Right lobe of liver (tissue), 6 donors: Measurements from ENCODE around the gene SRP14. TPM values are rescaled to one million over a fixed set of nuclear protein-coding genes. Genes with fewer than 3 reads are reported as not detected.

Source experiments
- ATAC-seq, 4 donors: fragments of 200-7000 bp; cut with Tn5 transposase; one replicate each; pipeline ENCODE4 v1.9.1; 2020; ENCODE audit warnings: mild to moderate bottlenecking in 4 of 4, moderate library complexity in 4 of 4
- DNase-seq, 3 donors: peaks; one replicate each; pipeline ENCODE4 v3.0.0-alpha.2; 2020
- H3K27ac ChIP-seq, 3 donors: fragments of 200-600 bp; one replicate each; pipeline ENCODE4 v1.8.0; 2022
- H3K27me3 ChIP-seq, 2 donors: fragments of 200-600 bp; one replicate each; pipeline ENCODE4 v1.8.0; 2022
- H3K36me3 ChIP-seq, 4 donors: fragments of 200-600 bp; sonication (generic) in 1 of 4; one replicate each; pipeline versions ENCODE4 v1.5.1 to v1.8.0; 2017 to 2022; ENCODE audit warnings: control low read depth in 1 of 4
- H3K4me1 ChIP-seq, 4 donors: fragments of 200-600 bp; sonication (generic) in 1 of 4; one replicate each; pipeline versions ENCODE4 v1.5.1 to v1.8.0; 2017 to 2022; ENCODE audit warnings: control low read depth in 1 of 4
- H3K4me3 ChIP-seq, 3 donors: fragments of 200-600 bp; one replicate each; pipeline ENCODE4 v1.8.0; 2022
- H3K9me3 ChIP-seq, 4 donors: fragments of 200-600 bp; sonication (generic) in 1 of 4; one replicate each; pipeline versions ENCODE4 v1.5.1 to v1.8.0; 2017 to 2022; ENCODE audit warnings: control low read depth in 1 of 4
- POLR2A ChIP-seq: fragments of 450-650 bp; IDR thresholded peaks from one replicate; pipeline ENCODE4 v1.6.1; 2017; ENCODE audit warnings: antibody characterized with exemption, mild to moderate bottlenecking
- WGBS: methylation state at CpG from one replicate; pipeline ENCODE4 v1.1.6; 2018; ENCODE audit warnings: low coverage, low lambda C conversion rate; ENCODE audit not compliant: insufficient coverage; ENCODE audit errors: missing lambda C conversion rate; 5-methylcytosine and 5-hydroxymethylcytosine counted together
- intact Hi-C, 2 donors: fragments of 100-400 bp; cut with DNase I; formaldehyde crosslinking; loops; one replicate each; pipeline versions ENCODE4 v1.11.2 to v1.14.1; 2022
- total RNA-seq, 6 experiments: library from RNA; depleted of rRNA in 2 of 6; stranded (reverse); fragments of >200 nt in 2 of 6; fragmentation: NEBNext Ultra II Directional in 3 of 6; extraction: Animal tissue kit (Norgen Biotek cat#: 25700) in 3 of 6; gene quantifications; one replicate each; pipeline versions ENCODE4 v1.1.0 to v1.2.4, GENCODE V29; 2016 to 2023
- TF ChIP-seq, protein P1 (sequence below), 4 donors: fragments of 200-600 bp in 3 of 4; fragments of 450-650 bp in 1 of 4; IDR thresholded peaks; one replicate each; pipeline versions ENCODE4 v1.5.1 to v1.8.0; 2016 to 2022; ENCODE audit warnings: antibody characterized with exemption in 4 of 4, mild to moderate bottlenecking in 2 of 4
- donor health status: DM: no; HTN: yes; CAD: no.
- donor health status: DM: no; HTN: no; CAD: no.
- donor health status: DM: no; HTN: no; CAD: no.
- donor health status: DM: no; HTN: yes; CAD: no.
- donor health status: DM: no; HTN: yes; CAD: no.

SRP14 gene
- total RNA-seq, 6 experiments from 2014 or later: 57.9 to 277 (median 81.0) TPM

DNA sequence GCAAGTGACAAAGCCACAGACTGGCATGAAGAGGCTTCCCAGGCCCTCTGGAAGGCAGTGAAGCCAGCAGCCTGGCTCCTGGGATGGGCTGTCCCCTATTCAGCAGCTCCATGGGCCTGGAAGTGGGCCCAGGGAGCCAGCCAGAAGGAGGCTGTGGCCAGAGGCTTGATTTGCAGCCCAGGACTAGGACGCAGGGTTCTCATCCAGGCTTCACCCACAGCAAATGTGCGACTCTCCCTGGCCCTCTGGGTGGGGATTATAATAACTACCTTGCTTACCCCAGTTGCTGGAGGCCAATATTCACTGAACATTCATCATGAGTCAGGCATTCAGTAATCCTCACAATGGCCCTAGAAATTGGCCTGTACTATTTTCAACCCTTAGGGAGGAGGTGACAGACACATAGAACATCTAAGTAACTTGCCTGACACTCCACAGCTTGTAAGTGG lies 24.6 kb upstream of the SRP14 start:
- Histone ChIP-seq H3K36me3 (no peaks in the 10 kb centered on the region), H3K27ac (no peak overlapping the region), H3K27me3 (no peaks in the 10 kb centered on the region), H3K4me1 (peaks cover 0 to 21% (median 6%) of the 10 kb centered on the region in 4 donors), H3K9me3 (no peaks in the 10 kb centered on the region), H3K4me3 (no peak overlapping the region)
- DNase-seq: no peak
- WGBS: no CpG with 5 or more reads among the region's 2 CpGs
- ATAC-seq: no peak
- intact Hi-C loops: no loop called here
- no peak for TF ChIP-seq POLR2A
- TF ChIP-seq, protein P1, sequence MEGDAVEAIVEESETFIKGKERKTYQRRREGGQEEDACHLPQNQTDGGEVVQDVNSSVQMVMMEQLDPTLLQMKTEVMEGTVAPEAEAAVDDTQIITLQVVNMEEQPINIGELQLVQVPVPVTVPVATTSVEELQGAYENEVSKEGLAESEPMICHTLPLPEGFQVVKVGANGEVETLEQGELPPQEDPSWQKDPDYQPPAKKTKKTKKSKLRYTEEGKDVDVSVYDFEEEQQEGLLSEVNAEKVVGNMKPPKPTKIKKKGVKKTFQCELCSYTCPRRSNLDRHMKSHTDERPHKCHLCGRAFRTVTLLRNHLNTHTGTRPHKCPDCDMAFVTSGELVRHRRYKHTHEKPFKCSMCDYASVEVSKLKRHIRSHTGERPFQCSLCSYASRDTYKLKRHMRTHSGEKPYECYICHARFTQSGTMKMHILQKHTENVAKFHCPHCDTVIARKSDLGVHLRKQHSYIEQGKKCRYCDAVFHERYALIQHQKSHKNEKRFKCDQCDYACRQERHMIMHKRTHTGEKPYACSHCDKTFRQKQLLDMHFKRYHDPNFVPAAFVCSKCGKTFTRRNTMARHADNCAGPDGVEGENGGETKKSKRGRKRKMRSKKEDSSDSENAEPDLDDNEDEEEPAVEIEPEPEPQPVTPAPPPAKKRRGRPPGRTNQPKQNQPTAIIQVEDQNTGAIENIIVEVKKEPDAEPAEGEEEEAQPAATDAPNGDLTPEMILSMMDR (IDR thresholded peaks at IDR 0.05): no peak

DNA sequence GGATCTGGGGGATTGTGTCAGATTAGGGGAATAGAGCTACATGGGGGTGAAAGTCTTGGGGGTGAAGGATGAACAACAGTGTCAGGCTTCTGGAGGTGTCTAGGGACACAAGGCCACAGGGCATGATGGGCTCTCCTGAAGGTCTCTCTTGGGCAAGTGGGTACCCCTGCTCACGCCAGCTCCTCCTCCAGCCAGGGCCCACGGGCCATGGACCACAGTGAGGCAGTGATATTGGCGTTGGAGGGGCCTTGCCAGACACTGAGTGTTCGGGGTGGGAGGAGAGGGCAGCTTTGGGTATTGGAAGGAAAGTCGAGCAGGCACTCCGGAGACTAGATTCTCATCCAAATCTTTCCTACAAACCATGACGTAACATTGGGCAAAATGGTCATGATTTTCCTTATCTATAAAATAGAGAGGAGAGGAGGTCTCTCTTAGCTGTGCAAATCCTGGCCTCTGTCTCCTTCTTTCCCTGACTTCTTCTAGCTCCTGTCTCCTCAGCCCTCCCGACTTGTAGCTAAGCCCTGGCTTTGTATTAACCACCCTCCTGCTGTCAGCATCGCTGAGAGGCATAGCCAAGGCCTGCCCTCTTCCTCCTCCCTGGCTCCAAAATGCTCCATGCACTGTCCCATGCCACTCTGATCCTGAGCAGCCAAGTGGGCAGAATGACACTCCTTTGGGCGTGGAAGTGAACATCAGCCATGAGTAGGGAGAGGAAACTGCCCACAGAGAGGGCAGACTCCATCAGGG lies 24.0 kb upstream of the SRP14 start:
- Histone ChIP-seq H3K4me1 (peaks cover 0 to 17% (median 3%) of the 10 kb centered on the region in 4 donors), H3K4me3 (no peak overlapping the region), H3K36me3 (no peaks in the 10 kb centered on the region), H3K27me3 (no peaks in the 10 kb centered on the region), H3K9me3 (no peaks in the 10 kb centered on the region), H3K27ac (no peak overlapping the region)
- TF ChIP-seq, protein P1 (IDR thresholded peaks at IDR 0.05): no peak
- no peak for TF ChIP-seq POLR2A
- 92% methylated on average over 6 of the region's 10 CpGs for WGBS
- ATAC-seq (no peak), DNase-seq (no peak)
- intact Hi-C loops: no loop called here

GRCh38 chr15:40061212-40061901 lies 22.4 kb upstream of the SRP14 start:
- no peak for TF ChIP-seq POLR2A
- TF ChIP-seq, protein P1 (IDR thresholded peaks at IDR 0.05): no peak
- no peak for ATAC-seq
- 74% methylated on average over 10 of the region's 15 CpGs for WGBS
- peaks cover 0 to 8% (median 2%) of the 10 kb centered on the region in 4 donors for H3K4me1 ChIP-seq
- H3K27ac ChIP-seq: no peak overlapping the region
- no peaks in the 10 kb centered on the region for H3K27me3 ChIP-seq
- no peak overlapping the region for H3K4me3 ChIP-seq
- no peaks in the 10 kb centered on the region for H3K36me3 ChIP-seq
- no peaks in the 10 kb centered on the region for H3K9me3 ChIP-seq
- DNase-seq: no peak
- intact Hi-C loops: no loop called here

DNA sequence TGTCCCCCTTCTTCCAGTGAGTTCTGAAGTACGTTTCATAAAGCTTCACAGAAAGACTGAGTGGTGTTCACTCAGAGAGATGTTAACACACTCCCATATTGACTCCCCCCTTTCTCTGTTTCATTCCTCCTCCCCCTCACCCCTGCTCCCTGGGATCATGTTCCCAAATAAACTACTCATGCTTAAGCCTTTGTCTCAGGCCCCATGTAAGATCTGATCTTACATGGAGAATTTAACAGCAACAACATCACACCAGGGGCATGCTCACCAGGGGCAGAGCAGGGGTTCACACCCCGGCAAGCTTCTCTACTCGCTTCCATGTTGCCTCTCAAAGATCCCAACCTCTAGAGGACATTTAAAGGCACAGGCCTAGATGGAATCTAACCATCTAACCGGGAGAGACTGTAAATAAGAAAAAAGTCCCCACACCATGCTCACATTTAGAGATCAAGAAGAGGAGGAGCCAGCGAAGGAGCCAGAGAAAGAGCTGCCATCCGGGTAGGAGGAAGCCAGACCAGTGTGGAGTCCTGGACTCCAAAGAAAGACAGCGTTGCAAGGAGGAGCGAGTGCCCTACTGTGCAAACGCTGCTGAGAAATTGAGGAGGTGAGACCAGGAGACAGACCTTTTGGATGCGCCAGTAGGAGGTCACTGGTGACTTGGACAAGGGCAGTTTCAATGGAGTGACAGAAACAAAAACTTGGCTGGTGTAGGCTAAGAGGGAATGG lies 21.4 kb upstream of the SRP14 start:
- TF ChIP-seq POLR2A: no peak
- TF ChIP-seq, protein P1 (IDR thresholded peaks at IDR 0.05): no peak
- H3K36me3 ChIP-seq: no peaks in the 10 kb centered on the region
- no peak overlapping the region for H3K27ac ChIP-seq
- H3K4me3 ChIP-seq: no peak overlapping the region
- no peaks in the 10 kb centered on the region for H3K27me3 ChIP-seq
- WGBS: 96% methylated on average over 10 of the region's 10 CpGs
- H3K9me3 ChIP-seq: no peaks in the 10 kb centered on the region
- DNase-seq: peak in 1 of 3 donors; percentile 23
- intact Hi-C loops: no loop called here
- peaks cover 0 to 18% (median 7%) of the 10 kb centered on the region in 4 donors for H3K4me1 ChIP-seq
- ATAC-seq: no peak
